Rectal smooth muscle tissue (tissue), 1 donor: ENCODE measurements around the gene PKN1.
"Not testable (repeated sequence)": the region's sequence is repeated elsewhere in the genome, so short reads cannot be mapped to it uniquely, and the experiment has no call there.

Experiments used
- H3K27ac ChIP-seq: one replicate; pipeline ENCODE4 v1.7.0; 2013; ENCODE audit warnings: low read depth, low read length, inconsistent platforms
- H3K27me3 ChIP-seq: one replicate; pipeline ENCODE4 v1.7.0; 2013; ENCODE audit warnings: low read length; ENCODE audit not compliant: control insufficient read depth, insufficient read depth
- H3K36me3 ChIP-seq: one replicate; pipeline ENCODE4 v1.7.0; 2013; ENCODE audit warnings: low read length; ENCODE audit not compliant: control insufficient read depth, insufficient read depth
- H3K4me1 ChIP-seq: one replicate; pipeline ENCODE4 v1.7.0; 2013; ENCODE audit warnings: low read length; ENCODE audit not compliant: control insufficient read depth, insufficient read depth
- H3K4me3 ChIP-seq: one replicate; pipeline ENCODE4 v1.7.0; 2013; ENCODE audit warnings: low read length
- H3K9ac ChIP-seq: one replicate; pipeline ENCODE4 v1.7.0; 2013; ENCODE audit warnings: low read length

The PKN1 gene

GRCh38 chr19:14494910-14495671 lies 62.0 kb downstream of the PKN1 start:
- H3K9ac ChIP-seq = peak overlapping the region; percentile 42
- H3K4me3 ChIP-seq = peak overlapping the region; percentile 70
- peaks cover 5% of the 10 kb centered on the region for H3K4me1 ChIP-seq
- no peaks in the 10 kb centered on the region for H3K36me3 ChIP-seq
- no peaks in the 10 kb centered on the region for H3K27me3 ChIP-seq
- peak overlapping the region; percentile 58 for H3K27ac ChIP-seq

- H3K9ac ChIP-seq = peak overlapping the region; percentile 42
- no peaks in the 10 kb centered on the region for H3K36me3 ChIP-seq
- peak overlapping the region; percentile 70 for H3K4me3 ChIP-seq
- H3K27me3 ChIP-seq = no peaks in the 10 kb centered on the region
- peaks cover 5% of the 10 kb centered on the region for H3K4me1 ChIP-seq
- peak overlapping the region; percentile 58 for H3K27ac ChIP-seq
Observed at GRCh38 chr19:14495672-14496028, 62.5 kb downstream of the PKN1 start.

- Histone ChIP-seq H3K27me3 (no peaks in the 10 kb centered on the region), H3K9ac (peak within 1 kb of the TSS; percentile 42), H3K27ac (peak within 1 kb of the TSS; percentile 58), H3K4me1 (peaks cover 5% of the 10 kb centered on the region), H3K4me3 (peak within 1 kb of the TSS; percentile 70), H3K36me3 (no peaks in the 10 kb centered on the region)
Observed at GRCh38 chr19:14496029-14496833, 63.1 kb downstream of the PKN1 start, which contains the start of gene GIPC1. Gene GIPC1 (minus strand): TSS chr19:14496127. CDS start chr19:14482976, 13,151 bp downstream.

GRCh38 chr19:14496834-14497227 lies 63.7 kb downstream of the PKN1 start:
- Histone ChIP-seq H3K4me3 (peak overlapping the region; percentile 61), H3K9ac (no peak overlapping the region)

GRCh38 chr19:14497228-14497921 lies 64.3 kb downstream of the PKN1 start:
- Histone ChIP-seq H3K36me3 (no peaks in the 10 kb centered on the region), H3K4me1 (peaks cover 5% of the 10 kb centered on the region), H3K27me3 (no peaks in the 10 kb centered on the region), H3K9ac (no peak overlapping the region), H3K4me3 (no peak overlapping the region), H3K27ac (no peak overlapping the region)

More at GRCh38 chr19:14496834-14497227, 63.7 kb downstream of the PKN1 start:
- no peaks in the 10 kb centered on the region for H3K36me3 ChIP-seq
- no peaks in the 10 kb centered on the region for H3K27me3 ChIP-seq
- H3K27ac ChIP-seq = peak overlapping the region; percentile 42
- H3K4me1 ChIP-seq = peaks cover 5% of the 10 kb centered on the region

- Histone ChIP-seq H3K27ac (no peak overlapping the region), H3K9ac (no peak overlapping the region)
Observed at GRCh38 chr19:14502334-14503092, 69.4 kb downstream of the PKN1 start.

GRCh38 chr19:14503285-14503684 lies 70.2 kb downstream of the PKN1 start:
- no peak overlapping the region for H3K4me3 ChIP-seq
- no peaks in the 10 kb centered on the region for H3K36me3 ChIP-seq
- H3K27ac ChIP-seq = no peak overlapping the region
- H3K27me3 ChIP-seq = no peaks in the 10 kb centered on the region
- H3K4me1 ChIP-seq = no peaks in the 10 kb centered on the region
- H3K9ac ChIP-seq = no peak overlapping the region

More at GRCh38 chr19:14502334-14503092, 69.4 kb downstream of the PKN1 start:
- Histone ChIP-seq H3K4me3 (no peak overlapping the region), H3K36me3 (no peaks in the 10 kb centered on the region), H3K4me1 (no peaks in the 10 kb centered on the region), H3K27me3 (no peaks in the 10 kb centered on the region)

GRCh38 chr19:14504575-14504974 lies 71.5 kb downstream of the PKN1 start:
- not testable (repeated sequence) for H3K27me3 ChIP-seq, H3K27ac ChIP-seq, H3K4me1 ChIP-seq, H3K36me3 ChIP-seq, H3K4me3 ChIP-seq, H3K9ac ChIP-seq

- no peak overlapping the region for H3K9ac ChIP-seq
Observed at GRCh38 chr19:14505488-14506239, 72.6 kb downstream of the PKN1 start.

GRCh38 chr19:14507704-14508542 lies 74.8 kb downstream of the PKN1 start:
- Histone ChIP-seq H3K4me3 (no peak overlapping the region), H3K27me3 (no peaks in the 10 kb centered on the region), H3K9ac (no peak overlapping the region), H3K36me3 (no peaks in the 10 kb centered on the region), H3K4me1 (no peaks in the 10 kb centered on the region), H3K27ac (no peak overlapping the region)

More at GRCh38 chr19:14505488-14506239, 72.6 kb downstream of the PKN1 start:
- Histone ChIP-seq H3K4me3 (no peak overlapping the region), H3K27ac (no peak overlapping the region), H3K27me3 (no peaks in the 10 kb centered on the region), H3K36me3 (no peaks in the 10 kb centered on the region), H3K4me1 (no peaks in the 10 kb centered on the region)
